ENCODE results near the gene ACKR2. TPM values are rescaled to one million over a fixed set of nuclear protein-coding genes. Genes with fewer than 3 reads are reported as not detected.

Gene ACKR2
- polyA plus RNA-seq, 1 donor from 2014 or later: not detected

DNA sequence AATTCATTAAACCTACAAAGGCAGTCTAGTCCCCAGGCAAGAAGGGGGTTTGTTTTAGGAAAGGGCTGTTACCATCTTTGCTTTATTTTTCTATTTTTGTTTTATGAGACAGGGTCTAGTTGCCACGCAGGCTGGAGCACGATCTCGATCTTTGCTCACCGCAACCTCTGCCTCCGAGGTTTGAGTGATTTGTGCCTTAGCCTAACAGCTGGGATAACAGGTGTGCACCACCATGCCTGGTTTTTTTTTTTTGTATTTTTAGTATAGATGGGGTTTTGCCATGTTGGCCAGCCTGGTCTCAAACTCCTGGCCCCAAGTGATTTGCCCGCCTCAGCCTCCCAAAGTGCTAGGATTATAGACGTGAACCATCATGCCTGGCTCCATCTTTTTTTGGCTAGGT lies 9.9 kb upstream of the ACKR2 start:
- Histone ChIP-seq H3K9ac (ENCODE audit: low read length) (no peak overlapping the region), H3K27ac (ENCODE audit: low read length) (no peak overlapping the region), H3K9me3 (ENCODE audit: low read length) (no peaks in the 10 kb centered on the region), H3K4me2 (ENCODE audit: low read length) (no peak overlapping the region), H3F3A (ENCODE audit: insufficient read depth, low read length, poor library complexity, severe bottlenecking) (peaks cover 4% of the 10 kb centered on the region), H4K20me1 (ENCODE audit: insufficient read depth) (no peaks in the 10 kb centered on the region), H3K4me3 (ENCODE audit: low read length) (no peak overlapping the region), H3K79me2 (replicated peaks; ENCODE audit: insufficient read depth, low read length) (peaks cover 51% of the 10 kb centered on the region), H3K9me2 (ENCODE audit: insufficient read depth, low read length) (no peaks in the 10 kb centered on the region), H2AFZ (ENCODE audit: low read depth, low read length) (no peak overlapping the region), H3K36me3 (ENCODE audit: insufficient read depth, low read length) (no peaks in the 10 kb centered on the region), H3K27me3 (ENCODE audit: insufficient read depth, low read depth, low read length) (no peaks in the 10 kb centered on the region)
- no peak for TF ChIP-seq MXI1 (conservative IDR thresholded peaks at IDR 0.05; ENCODE audit: poor library complexity, severe bottlenecking)
- TF ChIP-seq, protein P1, sequence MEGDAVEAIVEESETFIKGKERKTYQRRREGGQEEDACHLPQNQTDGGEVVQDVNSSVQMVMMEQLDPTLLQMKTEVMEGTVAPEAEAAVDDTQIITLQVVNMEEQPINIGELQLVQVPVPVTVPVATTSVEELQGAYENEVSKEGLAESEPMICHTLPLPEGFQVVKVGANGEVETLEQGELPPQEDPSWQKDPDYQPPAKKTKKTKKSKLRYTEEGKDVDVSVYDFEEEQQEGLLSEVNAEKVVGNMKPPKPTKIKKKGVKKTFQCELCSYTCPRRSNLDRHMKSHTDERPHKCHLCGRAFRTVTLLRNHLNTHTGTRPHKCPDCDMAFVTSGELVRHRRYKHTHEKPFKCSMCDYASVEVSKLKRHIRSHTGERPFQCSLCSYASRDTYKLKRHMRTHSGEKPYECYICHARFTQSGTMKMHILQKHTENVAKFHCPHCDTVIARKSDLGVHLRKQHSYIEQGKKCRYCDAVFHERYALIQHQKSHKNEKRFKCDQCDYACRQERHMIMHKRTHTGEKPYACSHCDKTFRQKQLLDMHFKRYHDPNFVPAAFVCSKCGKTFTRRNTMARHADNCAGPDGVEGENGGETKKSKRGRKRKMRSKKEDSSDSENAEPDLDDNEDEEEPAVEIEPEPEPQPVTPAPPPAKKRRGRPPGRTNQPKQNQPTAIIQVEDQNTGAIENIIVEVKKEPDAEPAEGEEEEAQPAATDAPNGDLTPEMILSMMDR (IDR thresholded peaks at IDR 0.05; ENCODE audit: poor library complexity, severe bottlenecking): no peak
- no peak for TF ChIP-seq RAD21 (conservative IDR thresholded peaks at IDR 0.05)
- TF ChIP-seq EZH2 (IDR thresholded peaks at IDR 0.05; ENCODE audit: borderline replicate concordance, insufficient read depth, low read length, poor library complexity, severe bottlenecking): no peak
- TF ChIP-seq POLR2AphosphoS5 (IDR thresholded peaks at IDR 0.05): no peak
- no peak for TF ChIP-seq TAF1 (IDR thresholded peaks at IDR 0.05; ENCODE audit: low read depth)
- TF ChIP-seq, protein P2, sequence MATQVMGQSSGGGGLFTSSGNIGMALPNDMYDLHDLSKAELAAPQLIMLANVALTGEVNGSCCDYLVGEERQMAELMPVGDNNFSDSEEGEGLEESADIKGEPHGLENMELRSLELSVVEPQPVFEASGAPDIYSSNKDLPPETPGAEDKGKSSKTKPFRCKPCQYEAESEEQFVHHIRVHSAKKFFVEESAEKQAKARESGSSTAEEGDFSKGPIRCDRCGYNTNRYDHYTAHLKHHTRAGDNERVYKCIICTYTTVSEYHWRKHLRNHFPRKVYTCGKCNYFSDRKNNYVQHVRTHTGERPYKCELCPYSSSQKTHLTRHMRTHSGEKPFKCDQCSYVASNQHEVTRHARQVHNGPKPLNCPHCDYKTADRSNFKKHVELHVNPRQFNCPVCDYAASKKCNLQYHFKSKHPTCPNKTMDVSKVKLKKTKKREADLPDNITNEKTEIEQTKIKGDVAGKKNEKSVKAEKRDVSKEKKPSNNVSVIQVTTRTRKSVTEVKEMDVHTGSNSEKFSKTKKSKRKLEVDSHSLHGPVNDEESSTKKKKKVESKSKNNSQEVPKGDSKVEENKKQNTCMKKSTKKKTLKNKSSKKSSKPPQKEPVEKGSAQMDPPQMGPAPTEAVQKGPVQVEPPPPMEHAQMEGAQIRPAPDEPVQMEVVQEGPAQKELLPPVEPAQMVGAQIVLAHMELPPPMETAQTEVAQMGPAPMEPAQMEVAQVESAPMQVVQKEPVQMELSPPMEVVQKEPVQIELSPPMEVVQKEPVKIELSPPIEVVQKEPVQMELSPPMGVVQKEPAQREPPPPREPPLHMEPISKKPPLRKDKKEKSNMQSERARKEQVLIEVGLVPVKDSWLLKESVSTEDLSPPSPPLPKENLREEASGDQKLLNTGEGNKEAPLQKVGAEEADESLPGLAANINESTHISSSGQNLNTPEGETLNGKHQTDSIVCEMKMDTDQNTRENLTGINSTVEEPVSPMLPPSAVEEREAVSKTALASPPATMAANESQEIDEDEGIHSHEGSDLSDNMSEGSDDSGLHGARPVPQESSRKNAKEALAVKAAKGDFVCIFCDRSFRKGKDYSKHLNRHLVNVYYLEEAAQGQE (IDR thresholded peaks at IDR 0.05; ENCODE audit: borderline replicate concordance): no peak
- TF ChIP-seq EP300 (conservative IDR thresholded peaks at IDR 0.05; ENCODE audit: poor library complexity, severe bottlenecking): no peak
- TF ChIP-seq SMC3 (conservative IDR thresholded peaks at IDR 0.05; ENCODE audit: poor library complexity): no peak

DNA sequence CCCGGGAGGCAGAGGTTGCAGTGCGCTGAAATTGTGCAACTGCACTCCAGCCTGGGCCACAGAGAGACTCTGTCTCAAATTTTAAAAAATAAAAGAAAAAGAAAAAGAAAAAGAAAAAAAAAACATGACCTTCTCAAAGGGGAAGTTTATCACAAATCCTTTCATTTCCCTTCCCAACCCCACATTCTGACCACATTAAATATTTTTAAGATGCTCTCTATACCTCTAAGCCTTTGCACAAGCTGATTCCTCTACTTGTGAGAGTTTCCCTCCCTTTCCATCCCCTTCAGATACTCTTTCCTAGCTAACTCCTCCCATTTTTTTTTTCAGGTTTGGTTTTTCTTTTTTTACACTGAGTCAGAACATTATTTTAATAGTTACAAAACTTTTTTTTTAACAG lies 9.0 kb upstream of the ACKR2 start:
- Histone ChIP-seq H3K4me3 (ENCODE audit: low read length) (no peak overlapping the region), H3K4me2 (ENCODE audit: low read length) (no peak overlapping the region), H3F3A (ENCODE audit: insufficient read depth, low read length, poor library complexity, severe bottlenecking) (peaks cover 4% of the 10 kb centered on the region), H3K9ac (ENCODE audit: low read length) (no peak overlapping the region), H3K36me3 (ENCODE audit: insufficient read depth, low read length) (no peaks in the 10 kb centered on the region), H4K20me1 (ENCODE audit: insufficient read depth) (no peaks in the 10 kb centered on the region), H3K9me3 (ENCODE audit: low read length) (no peaks in the 10 kb centered on the region), H3K9me2 (ENCODE audit: insufficient read depth, low read length) (no peaks in the 10 kb centered on the region), H3K27me3 (ENCODE audit: insufficient read depth, low read depth, low read length) (no peaks in the 10 kb centered on the region), H3K27ac (ENCODE audit: low read length) (no peak overlapping the region), H2AFZ (ENCODE audit: low read depth, low read length) (no peak overlapping the region), H3K79me2 (replicated peaks; ENCODE audit: insufficient read depth, low read length) (peaks cover 51% of the 10 kb centered on the region)
- TF ChIP-seq EP300 (conservative IDR thresholded peaks at IDR 0.05; ENCODE audit: poor library complexity, severe bottlenecking): no peak
- no peak for TF ChIP-seq TAF1 (IDR thresholded peaks at IDR 0.05; ENCODE audit: low read depth)
- TF ChIP-seq MXI1 (conservative IDR thresholded peaks at IDR 0.05; ENCODE audit: poor library complexity, severe bottlenecking): no peak
- no peak for TF ChIP-seq RAD21 (conservative IDR thresholded peaks at IDR 0.05)
- TF ChIP-seq SMC3 (conservative IDR thresholded peaks at IDR 0.05; ENCODE audit: poor library complexity): no peak
- no peak for TF ChIP-seq POLR2AphosphoS5 (IDR thresholded peaks at IDR 0.05)
- TF ChIP-seq, protein P2 (IDR thresholded peaks at IDR 0.05; ENCODE audit: borderline replicate concordance): no peak
- TF ChIP-seq, protein P1 (IDR thresholded peaks at IDR 0.05; ENCODE audit: poor library complexity, severe bottlenecking): no peak
- no peak for TF ChIP-seq EZH2 (IDR thresholded peaks at IDR 0.05; ENCODE audit: borderline replicate concordance, insufficient read depth, low read length, poor library complexity, severe bottlenecking)

Measured in neural cell (in vitro differentiated cells).